Activated CD8-positive, alpha-beta T cell treated with anti-CD3 and anti-CD28 coated beads, Interleukin-2, amount 10 ng/mL, durations not matched to agents 7 days and 5 days (primary cell): Measurements from ENCODE around the gene AGBL5. TPM values are rescaled to one million over a fixed set of nuclear protein-coding genes. Genes with fewer than 3 reads are reported as not detected.

Experiments used
- ATAC-seq: fragments of 150-1000 bp; cut with Tn5 transposase; one replicate; pipeline ENCODE4 v1.10.0; 2021; ENCODE audit warnings: moderate library complexity
- CTCF ChIA-PET: fragments of 350-600 bp; sonication (Branson Sonifier 250); formaldehyde crosslinking; loops from one replicate; lab custom pipeline; 2021; ENCODE audit warnings: antibody characterized with exemption; lab: Charles Lee
- POLR2A ChIA-PET: fragments of 350-600 bp; sonication (Branson Sonifier 250); formaldehyde crosslinking; loops from one replicate; lab custom pipeline; 2021; ENCODE audit warnings: antibody characterized with exemption; lab: Charles Lee
- DNase-seq: peaks from one replicate; pipeline ENCODE4 v3.0.0-alpha.2; 2020
- H3K27ac Mint-ChIP-seq: one replicate; pipeline ENCODE4 v1.8.0; 2021; ENCODE audit warnings: mild to moderate bottlenecking, mixed read lengths
- H3K27me3 Mint-ChIP-seq: one replicate; pipeline ENCODE4 v1.8.0; 2021; ENCODE audit warnings: low read depth, mixed read lengths
- H3K36me3 Mint-ChIP-seq: one replicate; pipeline ENCODE4 v1.8.0; 2021; ENCODE audit warnings: low read depth, mixed read lengths
- H3K4me1 Mint-ChIP-seq: one replicate; pipeline ENCODE4 v1.8.0; 2021; ENCODE audit warnings: low read depth, mixed read lengths
- H3K4me3 Mint-ChIP-seq: one replicate; pipeline ENCODE4 v1.8.0; 2021; ENCODE audit warnings: mild to moderate bottlenecking, mixed read lengths
- H3K9me3 Mint-ChIP-seq: one replicate; pipeline ENCODE4 v1.8.0; 2022; ENCODE audit warnings: mixed read lengths; ENCODE audit not compliant: insufficient read depth
- total RNA-seq, 2 experiments: library from RNA; stranded (reverse); gene quantifications; one replicate each; pipeline ENCODE4 v1.2.3, GENCODE V29; 2021

The AGBL5 gene
- total RNA-seq, 2 experiments from 2014 or later, result 13.9 to 14.8 TPM

GRCh38 chr2:27025281-27025800 lies 26.1 kb upstream of the AGBL5 start:
- no peak overlapping the region for H3K4me3 Mint-ChIP-seq
- H3K27ac Mint-ChIP-seq, result no peak overlapping the region
- ChIA-PET CTCF (no interaction called here), POLR2A (no interaction called here)
- DNase-seq (no peak), ATAC-seq (no peak)
- H3K4me1 Mint-ChIP-seq, result peaks cover 13% of the 10 kb centered on the region
- no peaks in the 10 kb centered on the region for H3K36me3 Mint-ChIP-seq
- no peaks in the 10 kb centered on the region for H3K27me3 Mint-ChIP-seq
- no peaks in the 10 kb centered on the region for H3K9me3 Mint-ChIP-seq

DNA sequence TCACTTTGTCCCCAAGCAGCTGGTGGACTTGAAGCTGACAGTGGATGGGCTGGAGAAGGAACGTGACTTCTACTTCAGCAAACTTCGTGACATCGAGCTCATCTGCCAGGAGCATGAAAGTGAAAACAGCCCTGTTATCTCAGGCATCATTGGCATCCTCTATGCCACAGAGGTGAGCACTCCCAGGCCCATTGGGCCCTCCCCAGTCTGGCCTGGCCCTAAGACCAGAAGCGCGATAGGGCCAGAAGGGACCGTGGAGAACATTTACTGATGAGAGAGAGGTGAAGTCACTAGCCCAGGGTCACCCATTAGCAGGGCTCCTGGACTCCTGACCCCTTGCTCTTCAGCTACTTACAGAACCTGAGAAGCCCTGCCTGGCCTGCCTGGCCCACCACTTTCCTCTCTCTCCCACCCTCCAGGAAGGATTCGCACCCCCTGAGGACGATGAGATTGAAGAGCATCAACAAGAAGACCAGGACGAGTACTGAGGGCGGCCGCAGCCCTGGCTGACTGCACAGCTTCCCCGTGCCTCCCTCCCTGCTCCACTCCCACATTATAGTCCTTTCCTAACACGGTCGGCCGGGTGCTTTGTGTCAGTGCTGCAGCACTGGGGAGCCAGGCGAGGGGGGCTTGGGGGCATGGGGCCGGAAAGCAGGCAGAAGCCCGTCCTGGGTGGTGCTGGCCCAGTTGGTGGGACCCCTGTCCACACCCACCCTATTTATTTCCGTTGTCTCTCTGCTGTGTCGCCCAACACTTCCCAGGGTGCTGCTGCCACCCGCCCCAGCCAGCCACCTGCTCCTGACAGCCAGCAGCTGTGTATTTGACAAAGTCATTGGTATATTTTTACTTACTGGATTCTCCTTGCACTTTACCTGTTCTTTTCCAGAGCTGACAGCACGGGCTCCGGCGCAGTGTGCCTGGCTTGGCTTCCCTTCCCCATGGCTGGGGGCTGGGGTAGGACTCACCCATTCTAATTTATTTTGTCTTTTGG lies 25.3 kb upstream of the AGBL5 start:
- H3K27me3 Mint-ChIP-seq, result no peaks in the 10 kb centered on the region
- CTCF ChIA-PET, result no interaction called here
- DNase-seq, result no peak
- no peak overlapping the region for H3K4me3 Mint-ChIP-seq
- no peaks in the 10 kb centered on the region for H3K9me3 Mint-ChIP-seq
- H3K4me1 Mint-ChIP-seq, result peaks cover 18% of the 10 kb centered on the region
- H3K27ac Mint-ChIP-seq, result no peak overlapping the region
- peaks cover 4% of the 10 kb centered on the region for H3K36me3 Mint-ChIP-seq
- POLR2A ChIA-PET, result no interaction called here
- ATAC-seq, result no peak

GRCh38 chr2:27027211-27027651 lies 24.2 kb upstream of the AGBL5 start:
- ATAC-seq (no peak), DNase-seq (no peak)
- Mint-ChIP-seq H3K9me3 (no peaks in the 10 kb centered on the region), H3K27ac (no peak overlapping the region), H3K4me3 (no peak overlapping the region), H3K36me3 (peaks cover 10% of the 10 kb centered on the region), H3K27me3 (no peaks in the 10 kb centered on the region), H3K4me1 (peaks cover 29% of the 10 kb centered on the region)
- POLR2A ChIA-PET, result no interaction called here
- CTCF ChIA-PET, result interaction anchor here (0.6 kb wide), 1 partner anchor 1327 kb away, joined by 3 read pairs; no protein-coding TSS in a partner anchor

GRCh38 chr2:27029051-27029450 lies 22.4 kb upstream of the AGBL5 start:
- ChIA-PET CTCF (no interaction called here), POLR2A (no interaction called here)
- peaks cover 40% of the 10 kb centered on the region for H3K4me1 Mint-ChIP-seq
- no peak for DNase-seq
- no peak overlapping the region for H3K27ac Mint-ChIP-seq
- no peak overlapping the region for H3K4me3 Mint-ChIP-seq
- H3K9me3 Mint-ChIP-seq, result no peaks in the 10 kb centered on the region
- peaks cover 22% of the 10 kb centered on the region for H3K36me3 Mint-ChIP-seq
- no peak for ATAC-seq
- H3K27me3 Mint-ChIP-seq, result no peaks in the 10 kb centered on the region

GRCh38 chr2:27032495-27033252 lies 18.8 kb upstream of the AGBL5 start, which contains the start of gene TMEM214:
Gene TMEM214, plus strand, starts transcription at chr2:27032965. Its CDS starts 51 bp downstream, at chr2:27033016.
- Mint-ChIP-seq H3K27me3 (no peaks in the 10 kb centered on the region), H3K36me3 (peaks cover 50% of the 10 kb centered on the region), H3K27ac (peak within 1 kb of the TSS; percentile 91), H3K4me3 (peak within 1 kb of the TSS; percentile 95), H3K9me3 (no peaks in the 10 kb centered on the region), H3K4me1 (peaks cover 58% of the 10 kb centered on the region)
- ATAC-seq, result peak; percentile 97
- peak; percentile 85 for DNase-seq
- ChIA-PET CTCF (interaction anchor here (0.7 to 2.7 kb wide), 10 partner anchors 13 to 242 kb away, joined by 3 to 12 read pairs (median 4); partner anchors contain the start of genes AGBL5 and OST4), POLR2A (interaction anchor here (0.7 to 5.2 kb wide), 4 partner anchors 10 to 102 kb away, joined by 3 to 39 read pairs (median 4); partner anchors contain the start of genes AGBL5 and PREB)

DNA sequence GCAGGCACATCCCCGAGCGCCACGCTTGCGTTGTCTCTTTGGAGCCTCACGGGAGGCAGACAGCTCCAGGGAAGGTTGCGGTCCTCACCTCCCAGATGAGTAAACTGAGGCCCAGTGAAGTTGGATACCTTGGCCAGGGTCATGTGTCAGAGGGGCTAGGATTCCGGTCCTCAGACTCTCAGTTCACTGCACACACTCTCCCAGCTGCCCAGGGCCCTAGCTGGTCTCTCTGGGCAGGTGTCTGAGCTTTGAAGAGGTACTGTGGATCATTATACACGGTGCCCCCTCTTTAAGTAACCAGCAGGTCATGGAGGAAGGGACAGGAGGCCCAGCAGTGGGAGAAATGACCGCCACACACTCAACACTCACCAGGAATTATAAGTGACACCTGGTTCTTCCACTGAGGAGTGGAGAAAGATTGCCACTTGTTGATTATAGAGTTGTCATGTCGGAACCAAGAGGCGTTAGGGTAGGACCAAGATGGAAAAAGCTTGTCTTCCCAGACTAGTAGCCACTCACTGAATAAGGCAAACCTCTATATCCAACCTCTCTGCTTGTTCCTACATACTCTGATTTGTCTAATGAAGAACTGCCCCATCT lies 18.1 kb upstream of the AGBL5 start:
- peak overlapping the region; percentile 91 for H3K27ac Mint-ChIP-seq
- peak overlapping the region; percentile 95 for H3K4me3 Mint-ChIP-seq
- peaks cover 55% of the 10 kb centered on the region for H3K36me3 Mint-ChIP-seq
- CTCF ChIA-PET, result interaction anchor here (0.7 to 2.7 kb wide), 9 partner anchors 12 to 243 kb away, joined by 3 to 12 read pairs (median 4); partner anchors contain the start of genes AGBL5 and OST4
- no peaks in the 10 kb centered on the region for H3K9me3 Mint-ChIP-seq
- ATAC-seq (peak; percentile 4), DNase-seq (no peak)
- POLR2A ChIA-PET, result interaction anchor here (0.7 to 5.2 kb wide), 4 partner anchors 10 to 49 kb away, joined by 3 to 39 read pairs (median 4); partner anchors contain the start of gene AGBL5
- H3K4me1 Mint-ChIP-seq, result peaks cover 55% of the 10 kb centered on the region
- no peaks in the 10 kb centered on the region for H3K27me3 Mint-ChIP-seq

- CTCF ChIA-PET, result interaction anchor here (0.8 to 1.0 kb wide), 2 partner anchors 13 to 21 kb away, joined by 3 read pairs; partner anchors contain the start of gene AGBL5
- H3K4me1 Mint-ChIP-seq, result peaks cover 26% of the 10 kb centered on the region
- ATAC-seq (no peak), DNase-seq (no peak)
- H3K36me3 Mint-ChIP-seq, result peaks cover 77% of the 10 kb centered on the region
- no peaks in the 10 kb centered on the region for H3K9me3 Mint-ChIP-seq
- POLR2A ChIA-PET, result interaction anchor here (0.7 to 0.9 kb wide), 2 partner anchors 13 to 35 kb away, joined by 3 read pairs; partner anchors contain the start of gene AGBL5
- no peak overlapping the region for H3K27ac Mint-ChIP-seq
- H3K27me3 Mint-ChIP-seq, result no peaks in the 10 kb centered on the region
- H3K4me3 Mint-ChIP-seq, result no peak overlapping the region
Measured at GRCh38 chr2:27038012-27038411, 13.5 kb upstream of the AGBL5 start.

GRCh38 chr2:27038631-27039339 lies 12.7 kb upstream of the AGBL5 start:
- CTCF ChIA-PET, result no interaction called here
- H3K27ac Mint-ChIP-seq, result no peak overlapping the region
- no peak overlapping the region for H3K4me3 Mint-ChIP-seq
- no peaks in the 10 kb centered on the region for H3K27me3 Mint-ChIP-seq
- H3K4me1 Mint-ChIP-seq, result peaks cover 21% of the 10 kb centered on the region
- peaks cover 72% of the 10 kb centered on the region for H3K36me3 Mint-ChIP-seq
- DNase-seq (no peak), ATAC-seq (no peak)
- POLR2A ChIA-PET, result interaction anchor here (0.9 kb wide), 1 partner anchor 34 kb away, joined by 3 read pairs; no protein-coding TSS in a partner anchor
- H3K9me3 Mint-ChIP-seq, result no peaks in the 10 kb centered on the region

- peaks cover 14% of the 10 kb centered on the region for H3K4me1 Mint-ChIP-seq
- H3K9me3 Mint-ChIP-seq, result no peaks in the 10 kb centered on the region
- CTCF ChIA-PET, result interaction anchor here (0.7 kb wide), 1 partner anchor 23 kb away, joined by 3 read pairs; no protein-coding TSS in a partner anchor
- H3K4me3 Mint-ChIP-seq, result no peak overlapping the region
- DNase-seq (no peak), ATAC-seq (no peak)
- POLR2A ChIA-PET, result no interaction called here
- peaks cover 66% of the 10 kb centered on the region for H3K36me3 Mint-ChIP-seq
- no peak overlapping the region for H3K27ac Mint-ChIP-seq
- H3K27me3 Mint-ChIP-seq, result no peaks in the 10 kb centered on the region
Measured at GRCh38 chr2:27039426-27039825, 12.0 kb upstream of the AGBL5 start.

GRCh38 chr2:27039871-27040270 lies 11.6 kb upstream of the AGBL5 start:
- ChIA-PET POLR2A (no interaction called here), CTCF (interaction anchor here (0.7 kb wide), 1 partner anchor 23 kb away, joined by 3 read pairs; no protein-coding TSS in a partner anchor)
- ATAC-seq (no peak), DNase-seq (no peak)
- H3K27ac Mint-ChIP-seq, result no peak overlapping the region
- H3K4me1 Mint-ChIP-seq, result peaks cover 10% of the 10 kb centered on the region
- H3K4me3 Mint-ChIP-seq, result no peak overlapping the region
- H3K27me3 Mint-ChIP-seq, result no peaks in the 10 kb centered on the region
- peaks cover 68% of the 10 kb centered on the region for H3K36me3 Mint-ChIP-seq
- H3K9me3 Mint-ChIP-seq, result no peaks in the 10 kb centered on the region
